Activated CD4-positive, alpha-beta memory T cell treated with anti-CD3 and anti-CD28 coated beads, Interleukin-2, amount 10 ng/mL, durations not matched to agents 7 days and 5 days (primary cell): ENCODE data around the gene PRRX1. TPM values are rescaled to one million over a fixed set of nuclear protein-coding genes. Genes with fewer than 3 reads are reported as not detected.

Source experiments
- CTCF ChIA-PET: fragments of 350-600 bp; sonication (Branson Sonifier 250); formaldehyde crosslinking; loops from one replicate; lab custom pipeline; 2021; ENCODE audit warnings: antibody characterized with exemption, inconsistent platforms; lab: Charles Lee
- POLR2A ChIA-PET: fragments of 350-600 bp; sonication (Branson Sonifier 250); formaldehyde crosslinking; loops from one replicate; lab custom pipeline; 2021; ENCODE audit warnings: antibody characterized with exemption; lab: Charles Lee
- DNase-seq: peaks from one replicate; pipeline ENCODE4 v3.0.0-alpha.2; 2020
- H3K27ac Mint-ChIP-seq: one replicate; pipeline ENCODE4 v1.8.0; 2021; ENCODE audit warnings: mild to moderate bottlenecking, mixed read lengths
- H3K27me3 Mint-ChIP-seq: one replicate; pipeline ENCODE4 v1.8.0; 2021; ENCODE audit warnings: mixed read lengths
- H3K36me3 Mint-ChIP-seq: one replicate; pipeline ENCODE4 v1.8.0; 2021; ENCODE audit warnings: low read depth, mixed read lengths
- H3K4me1 Mint-ChIP-seq: one replicate; pipeline ENCODE4 v1.8.0; 2021; ENCODE audit warnings: mixed read lengths
- H3K4me3 Mint-ChIP-seq: one replicate; pipeline ENCODE4 v1.8.0; 2021; ENCODE audit warnings: mild to moderate bottlenecking, mixed read lengths
- H3K9me3 Mint-ChIP-seq: one replicate; pipeline ENCODE4 v1.8.0; 2021; ENCODE audit warnings: mixed read lengths
- total RNA-seq, 2 experiments: library from RNA; stranded (reverse); gene quantifications; one replicate each; pipeline ENCODE4 v1.2.3, GENCODE V29; 2021

Gene PRRX1
- total RNA-seq, 2 experiments from 2014 or later, result not detected

DNA sequence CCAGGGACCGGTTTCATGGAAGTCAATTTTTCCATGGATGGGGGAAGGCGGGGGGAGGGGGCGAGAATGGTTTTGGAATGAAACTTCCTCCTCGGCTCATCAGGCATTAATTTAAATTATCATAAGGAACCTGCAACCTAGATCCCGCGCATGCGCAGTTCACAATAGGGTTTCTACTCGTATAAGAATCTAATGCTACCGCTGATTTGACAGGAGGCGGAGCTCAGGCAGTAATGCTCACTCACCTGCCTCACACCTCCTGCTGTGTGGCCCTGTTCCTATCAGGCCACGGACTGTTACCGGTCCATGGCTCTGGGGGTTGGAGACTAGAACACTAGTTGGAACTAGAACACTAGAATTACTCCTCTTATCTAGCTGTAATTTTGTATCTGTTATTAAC lies 38.0 kb downstream of the PRRX1 start:
- Mint-ChIP-seq H3K27me3 (no peaks in the 10 kb centered on the region), H3K4me1 (no peaks in the 10 kb centered on the region), H3K36me3 (no peaks in the 10 kb centered on the region), H3K9me3 (no peaks in the 10 kb centered on the region), H3K27ac (no peak overlapping the region), H3K4me3 (no peak overlapping the region)
- CTCF ChIA-PET, result no interaction called here
- POLR2A ChIA-PET, result no interaction called here
- DNase-seq, result no peak

DNA sequence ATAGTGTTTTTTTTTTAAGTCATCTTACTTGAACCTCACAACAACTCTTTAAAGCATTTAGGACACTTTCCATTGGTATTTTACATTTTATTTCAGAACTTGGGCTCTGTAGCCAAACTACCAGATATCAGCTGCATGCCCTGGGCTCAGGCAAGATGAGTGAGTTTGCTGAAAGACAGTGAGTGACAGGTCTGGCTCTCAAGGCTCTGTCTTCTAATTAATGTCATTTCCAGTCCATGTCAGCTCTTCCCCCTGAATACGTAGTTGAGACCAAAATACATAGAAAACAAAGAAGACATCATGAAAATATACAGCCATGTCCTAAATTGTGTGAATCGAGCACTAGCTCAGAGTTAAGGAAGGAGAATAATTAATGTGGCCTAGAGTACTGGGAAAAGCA lies 39.7 kb downstream of the PRRX1 start:
- Mint-ChIP-seq H3K9me3 (no peaks in the 10 kb centered on the region), H3K4me1 (no peaks in the 10 kb centered on the region), H3K36me3 (no peaks in the 10 kb centered on the region), H3K27ac (no peak overlapping the region), H3K4me3 (no peak overlapping the region), H3K27me3 (peaks cover 2% of the 10 kb centered on the region)
- POLR2A ChIA-PET, result interaction anchor here (0.7 kb wide), 1 partner anchor 142 kb away, joined by 3 read pairs; no protein-coding TSS in a partner anchor
- DNase-seq, result no peak
- CTCF ChIA-PET, result no interaction called here

DNA sequence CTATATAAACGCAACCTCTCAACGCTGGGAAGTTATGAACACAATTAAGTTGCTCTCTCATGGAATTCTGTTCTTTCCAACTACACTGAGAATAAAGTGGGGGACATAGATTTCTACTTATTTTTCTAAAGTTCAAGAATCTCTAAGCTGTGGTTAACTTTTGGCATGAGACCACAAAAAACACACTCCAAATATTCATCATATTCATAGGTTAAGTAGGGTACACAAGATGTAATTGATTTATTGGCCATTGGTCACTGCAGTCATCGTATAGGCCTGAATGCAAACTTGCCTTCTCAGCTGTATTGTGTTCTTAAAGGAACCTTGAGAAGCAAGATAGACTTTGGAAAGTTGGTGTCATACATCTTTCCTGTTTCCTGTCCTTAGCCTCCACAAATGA lies 40.3 kb downstream of the PRRX1 start:
- no peak overlapping the region for H3K27ac Mint-ChIP-seq
- H3K27me3 Mint-ChIP-seq, result peaks cover 2% of the 10 kb centered on the region
- no peak for DNase-seq
- no peaks in the 10 kb centered on the region for H3K4me1 Mint-ChIP-seq
- H3K9me3 Mint-ChIP-seq, result no peaks in the 10 kb centered on the region
- no peaks in the 10 kb centered on the region for H3K36me3 Mint-ChIP-seq
- ChIA-PET POLR2A (no interaction called here), CTCF (no interaction called here)
- no peak overlapping the region for H3K4me3 Mint-ChIP-seq

DNA sequence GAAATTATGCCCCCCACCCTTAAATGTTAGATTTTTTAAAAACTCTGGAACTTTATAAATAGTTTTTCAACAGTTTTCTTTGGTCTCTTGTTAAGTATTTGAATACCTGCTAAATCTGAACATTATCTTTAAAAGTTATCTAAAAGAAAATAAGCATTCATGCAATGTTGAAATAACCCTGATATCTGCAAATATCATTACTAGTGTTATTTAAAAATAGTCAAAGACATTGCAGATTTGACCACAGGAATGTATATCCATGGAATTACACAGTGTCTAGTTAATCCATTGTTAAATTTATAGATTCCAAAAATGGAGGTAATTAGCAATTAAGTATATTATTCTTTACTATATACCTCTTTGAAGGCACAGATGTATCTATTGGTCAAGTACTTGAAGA lies 42.0 kb downstream of the PRRX1 start:
- Mint-ChIP-seq H3K27me3 (peaks cover 2% of the 10 kb centered on the region), H3K4me3 (no peak overlapping the region), H3K27ac (no peak overlapping the region), H3K4me1 (no peaks in the 10 kb centered on the region), H3K9me3 (no peaks in the 10 kb centered on the region), H3K36me3 (no peaks in the 10 kb centered on the region)
- ChIA-PET POLR2A (no interaction called here), CTCF (no interaction called here)
- no peak for DNase-seq

DNA sequence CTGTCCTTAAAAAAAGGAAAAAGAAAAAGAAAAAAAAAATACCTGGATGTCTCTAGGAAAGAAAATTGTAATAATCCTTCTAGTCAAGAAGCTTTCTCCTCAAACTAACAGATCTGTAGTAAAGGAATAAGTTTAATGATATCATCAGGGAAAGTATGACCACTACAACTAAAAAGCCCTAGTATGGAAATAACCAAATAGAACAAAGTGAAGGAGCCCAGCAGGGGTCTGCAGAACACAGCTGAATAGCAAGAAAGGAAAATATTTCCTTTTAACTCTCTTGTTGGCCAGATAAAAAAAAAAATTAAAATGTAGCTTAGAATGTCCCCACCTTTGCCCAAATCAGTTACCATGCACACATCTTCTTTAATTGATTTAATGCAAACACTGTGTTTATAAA lies 43.2 kb downstream of the PRRX1 start:
- no peak for DNase-seq
- Mint-ChIP-seq H3K4me3 (no peak overlapping the region), H3K9me3 (no peaks in the 10 kb centered on the region), H3K27ac (no peak overlapping the region), H3K36me3 (no peaks in the 10 kb centered on the region), H3K4me1 (no peaks in the 10 kb centered on the region), H3K27me3 (peaks cover 2% of the 10 kb centered on the region)
- ChIA-PET CTCF (no interaction called here), POLR2A (no interaction called here)

DNA sequence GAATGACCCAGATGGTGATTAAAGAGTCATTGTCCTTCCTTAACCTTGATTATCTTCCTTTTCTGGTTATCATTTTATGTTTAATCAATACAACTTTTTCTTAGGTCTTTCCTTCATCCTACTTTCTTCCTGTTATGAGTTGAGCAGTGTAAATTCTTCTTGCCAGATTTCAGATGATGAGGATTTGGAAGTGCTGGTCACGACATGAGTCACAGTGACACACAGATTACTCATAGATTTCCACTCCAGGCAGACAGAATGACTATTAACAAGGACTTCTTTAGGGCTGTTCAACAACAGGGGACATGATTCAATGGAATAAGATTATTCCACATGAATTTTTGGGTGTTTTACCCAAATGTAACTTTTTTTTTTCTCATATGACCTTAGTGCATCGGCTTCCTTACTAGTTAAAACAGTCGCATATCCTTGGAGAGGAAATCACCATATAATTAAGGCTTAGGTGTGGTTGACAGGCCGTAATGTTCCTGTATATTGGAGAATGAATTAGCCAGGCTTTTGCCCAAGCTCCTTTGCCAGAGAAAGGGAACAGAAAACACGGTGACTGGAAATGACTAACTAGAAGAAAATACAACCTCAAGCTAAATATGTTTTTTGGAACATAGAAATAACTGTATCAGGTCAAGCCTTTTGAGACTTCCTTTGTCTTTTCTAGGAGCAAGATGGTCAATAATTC lies 44.2 kb downstream of the PRRX1 start:
- H3K27me3 Mint-ChIP-seq, result peaks cover 2% of the 10 kb centered on the region
- DNase-seq, result no peak
- no peaks in the 10 kb centered on the region for H3K9me3 Mint-ChIP-seq
- H3K36me3 Mint-ChIP-seq, result no peaks in the 10 kb centered on the region
- H3K4me3 Mint-ChIP-seq, result no peak overlapping the region
- POLR2A ChIA-PET, result no interaction called here
- H3K27ac Mint-ChIP-seq, result no peak overlapping the region
- CTCF ChIA-PET, result no interaction called here
- H3K4me1 Mint-ChIP-seq, result no peaks in the 10 kb centered on the region

DNA sequence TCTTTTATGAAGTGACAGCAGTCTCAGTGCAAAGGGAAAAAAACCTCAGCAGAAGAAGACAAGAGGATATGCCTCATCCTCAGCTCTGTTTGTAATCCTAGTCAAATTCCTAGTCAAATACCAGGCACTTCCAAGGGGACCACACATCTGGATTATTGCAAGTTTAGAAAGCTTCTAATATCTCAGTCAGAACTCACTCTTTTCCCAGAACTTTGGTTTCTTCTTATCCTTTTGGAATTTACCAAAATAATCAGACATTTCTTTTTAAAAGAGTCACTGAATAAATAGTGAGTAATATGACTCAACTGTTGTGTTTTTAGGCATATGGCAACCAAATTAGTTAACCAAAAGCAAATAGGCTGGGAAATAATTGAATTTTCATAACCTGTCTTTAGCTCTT lies 47.8 kb downstream of the PRRX1 start:
- Mint-ChIP-seq H3K4me3 (no peak overlapping the region), H3K4me1 (no peaks in the 10 kb centered on the region), H3K27ac (no peak overlapping the region), H3K27me3 (peaks cover 2% of the 10 kb centered on the region), H3K9me3 (no peaks in the 10 kb centered on the region), H3K36me3 (no peaks in the 10 kb centered on the region)
- no peak for DNase-seq
- ChIA-PET POLR2A (no interaction called here), CTCF (no interaction called here)

DNA sequence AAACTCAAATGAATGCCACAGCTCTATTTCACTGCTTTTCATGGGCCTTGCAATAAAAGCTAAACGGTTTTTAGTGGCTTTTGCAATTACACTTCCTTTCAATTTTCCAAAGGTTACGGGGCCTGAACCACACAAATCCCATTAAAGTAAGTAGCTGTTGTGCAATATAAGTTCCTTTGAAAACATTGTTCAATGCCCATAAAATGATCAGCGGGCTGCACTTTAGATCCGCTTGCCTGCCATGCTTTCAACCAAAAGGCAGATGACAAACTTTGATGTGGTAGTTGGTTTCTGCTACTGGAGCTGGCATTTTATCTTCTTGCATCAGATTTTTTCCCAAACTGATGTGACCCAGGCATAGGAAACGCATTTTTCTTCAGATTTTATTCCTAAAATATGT lies 50.2 kb downstream of the PRRX1 start:
- Mint-ChIP-seq H3K36me3 (no peaks in the 10 kb centered on the region), H3K27me3 (no peaks in the 10 kb centered on the region), H3K27ac (no peak overlapping the region), H3K9me3 (no peaks in the 10 kb centered on the region), H3K4me1 (no peaks in the 10 kb centered on the region), H3K4me3 (no peak overlapping the region)
- ChIA-PET POLR2A (no interaction called here), CTCF (no interaction called here)
- no peak for DNase-seq

DNA sequence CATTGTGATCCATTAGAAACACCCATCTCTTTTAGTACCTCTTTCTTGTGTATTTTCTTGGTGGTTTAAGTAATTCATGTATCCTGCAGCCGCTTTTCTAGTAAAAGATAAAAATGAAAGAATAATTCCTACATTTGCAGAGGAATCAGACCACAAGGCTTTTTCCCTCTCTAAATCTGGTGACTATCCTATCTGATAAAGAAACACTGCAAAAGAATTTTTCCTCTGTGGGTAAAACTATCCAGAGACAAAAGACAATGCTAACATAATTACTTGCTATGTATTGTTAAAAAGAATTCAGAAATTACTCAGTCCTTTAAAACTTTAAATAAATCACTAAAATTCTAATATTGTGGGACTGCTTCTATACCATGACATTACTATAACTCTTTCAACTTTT lies 51.0 kb downstream of the PRRX1 start:
- Mint-ChIP-seq H3K4me1 (no peaks in the 10 kb centered on the region), H3K4me3 (no peak overlapping the region), H3K36me3 (no peaks in the 10 kb centered on the region), H3K9me3 (no peaks in the 10 kb centered on the region), H3K27ac (no peak overlapping the region), H3K27me3 (no peaks in the 10 kb centered on the region)
- CTCF ChIA-PET, result no interaction called here
- POLR2A ChIA-PET, result no interaction called here
- DNase-seq, result no peak

DNA sequence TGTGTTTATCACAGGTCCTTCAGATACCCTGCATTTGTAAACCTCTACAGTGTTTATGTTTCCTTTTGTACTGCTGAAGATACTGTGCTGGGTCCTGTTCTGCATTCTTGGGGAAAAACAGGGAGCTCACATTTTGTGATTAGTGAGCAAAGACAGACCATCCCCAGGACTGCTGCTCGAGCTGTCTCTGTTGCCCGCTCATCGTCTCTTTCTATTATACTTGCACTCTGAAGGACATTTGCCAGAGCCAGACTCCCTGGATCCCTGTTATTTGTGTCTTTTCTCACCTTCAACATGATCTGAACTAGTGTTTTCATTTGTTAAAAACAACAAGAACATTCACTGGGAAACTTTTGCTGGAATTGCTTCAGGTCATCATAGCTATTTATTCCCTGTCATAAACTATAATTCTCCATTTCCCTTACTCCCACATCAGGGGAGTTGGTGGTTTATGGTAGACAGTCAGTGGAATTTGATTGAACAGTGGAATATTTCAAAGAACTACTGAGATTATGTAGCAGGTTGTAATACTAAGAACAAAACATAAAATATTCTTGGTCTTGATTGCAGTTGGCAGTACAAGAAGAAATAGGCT lies 53.0 kb downstream of the PRRX1 start:
- ChIA-PET POLR2A (no interaction called here), CTCF (no interaction called here)
- no peak for DNase-seq
- Mint-ChIP-seq H3K9me3 (no peaks in the 10 kb centered on the region), H3K36me3 (no peaks in the 10 kb centered on the region), H3K27me3 (no peaks in the 10 kb centered on the region), H3K4me3 (no peak overlapping the region), H3K27ac (no peak overlapping the region), H3K4me1 (no peaks in the 10 kb centered on the region)

DNA sequence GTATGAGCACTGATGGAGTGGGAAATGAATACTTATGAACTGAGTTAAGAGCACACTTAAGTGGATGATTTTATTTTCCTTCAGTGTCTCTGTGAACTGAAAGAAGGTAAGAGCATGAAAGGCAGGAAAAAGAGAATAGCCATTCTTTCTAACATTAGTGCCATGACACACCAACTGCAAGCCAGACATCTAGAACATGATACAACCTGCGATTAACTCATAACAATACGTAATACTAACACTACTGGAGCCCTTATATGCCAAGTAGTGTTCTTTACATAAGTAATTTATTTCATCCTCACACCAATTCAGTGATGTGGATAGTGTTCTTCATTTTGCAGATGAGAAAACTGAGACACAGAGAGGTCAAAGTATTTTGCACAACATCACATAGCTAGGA lies 56.7 kb downstream of the PRRX1 start:
- POLR2A ChIA-PET, result no interaction called here
- no peaks in the 10 kb centered on the region for H3K36me3 Mint-ChIP-seq
- no peaks in the 10 kb centered on the region for H3K4me1 Mint-ChIP-seq
- no peak for DNase-seq
- no peak overlapping the region for H3K27ac Mint-ChIP-seq
- CTCF ChIA-PET, result no interaction called here
- H3K27me3 Mint-ChIP-seq, result peaks cover 3% of the 10 kb centered on the region
- no peaks in the 10 kb centered on the region for H3K9me3 Mint-ChIP-seq
- no peak overlapping the region for H3K4me3 Mint-ChIP-seq

DNA sequence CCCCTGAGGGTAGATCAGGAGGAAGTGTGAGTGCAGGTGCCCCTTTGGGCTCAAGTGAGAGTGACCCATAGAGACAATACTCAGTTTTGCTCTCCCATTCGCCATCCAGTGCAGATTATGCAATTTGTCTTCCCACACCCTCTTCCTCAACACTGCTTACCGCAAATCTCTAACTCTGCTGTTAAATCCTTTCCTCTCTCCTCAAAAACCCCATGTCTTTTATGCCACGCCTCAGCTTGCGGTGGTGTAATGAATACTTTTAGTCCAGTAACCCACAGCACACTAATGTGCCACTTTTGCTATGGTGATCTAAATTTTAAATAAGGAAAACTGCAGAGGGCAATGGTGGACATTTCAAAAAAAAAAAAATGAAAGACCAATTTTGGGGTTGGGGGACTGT lies 57.7 kb downstream of the PRRX1 start:
- Mint-ChIP-seq H3K4me1 (no peaks in the 10 kb centered on the region), H3K36me3 (no peaks in the 10 kb centered on the region), H3K4me3 (no peak overlapping the region), H3K27ac (no peak overlapping the region), H3K27me3 (peaks cover 3% of the 10 kb centered on the region), H3K9me3 (no peaks in the 10 kb centered on the region)
- ChIA-PET CTCF (no interaction called here), POLR2A (no interaction called here)
- DNase-seq, result no peak

DNA sequence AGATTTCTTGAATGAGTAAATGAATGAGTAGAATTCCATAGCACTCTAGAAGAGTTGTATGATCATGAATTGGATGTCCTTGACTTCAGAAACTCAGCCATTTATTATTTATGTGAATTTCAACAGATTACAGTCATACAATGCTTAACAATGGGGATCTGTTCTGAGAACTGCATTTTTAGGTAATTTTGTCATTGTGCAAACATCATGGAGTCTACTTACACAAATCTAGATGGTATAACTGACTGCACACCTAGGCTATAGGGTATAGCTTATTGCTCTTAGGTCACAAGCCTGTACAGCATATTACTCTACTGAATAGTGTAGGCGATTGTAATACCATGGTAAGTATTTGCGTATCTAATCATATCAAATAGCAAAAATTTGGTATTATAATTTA lies 59.6 kb downstream of the PRRX1 start:
- CTCF ChIA-PET, result no interaction called here
- Mint-ChIP-seq H3K27me3 (peaks cover 3% of the 10 kb centered on the region), H3K9me3 (no peaks in the 10 kb centered on the region), H3K4me1 (no peaks in the 10 kb centered on the region), H3K36me3 (no peaks in the 10 kb centered on the region), H3K4me3 (no peak overlapping the region), H3K27ac (no peak overlapping the region)
- DNase-seq, result no peak
- POLR2A ChIA-PET, result no interaction called here

DNA sequence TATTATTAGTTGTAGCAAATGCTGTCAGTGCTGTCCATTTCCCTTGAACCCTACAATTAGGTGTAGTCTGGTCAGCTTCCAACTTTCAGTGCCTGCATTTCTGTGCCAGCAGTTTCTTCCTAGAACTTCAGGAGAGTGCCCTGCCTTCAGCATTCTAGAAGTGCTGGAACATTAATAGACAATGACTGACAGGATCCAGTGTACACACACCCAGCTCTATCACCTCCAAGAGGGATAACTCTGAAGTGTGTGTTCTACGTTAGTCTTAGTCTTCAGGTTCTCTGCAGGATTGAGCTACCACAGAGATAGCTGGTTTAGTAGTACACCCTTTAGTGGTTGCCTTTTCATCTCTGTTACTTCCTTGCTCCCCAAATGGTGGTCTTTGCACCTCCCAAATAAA lies 61.4 kb downstream of the PRRX1 start:
- Mint-ChIP-seq H3K4me3 (no peak overlapping the region), H3K4me1 (no peaks in the 10 kb centered on the region), H3K9me3 (no peaks in the 10 kb centered on the region), H3K27ac (no peak overlapping the region), H3K27me3 (peaks cover 4% of the 10 kb centered on the region), H3K36me3 (no peaks in the 10 kb centered on the region)
- ChIA-PET CTCF (no interaction called here), POLR2A (no interaction called here)
- no peak for DNase-seq
